Type B pancreatic cell (in vitro differentiated cells): ENCODE data around the gene TMEM181. TPM values are rescaled to one million over a fixed set of nuclear protein-coding genes. Genes with fewer than 3 reads are reported as not detected.
"Not testable (repeated sequence)": the region's sequence is repeated elsewhere in the genome, so short reads cannot be mapped to it uniquely, and the experiment has no call there.

Experiments used
- DNase-seq: peaks from one replicate; pipeline ENCODE4 v3.0.0; 2021; ENCODE audit warnings: mixed read lengths; ENCODE audit not compliant: unreplicated experiment; ENCODE audit errors: extremely low spot score
- H3K27ac Mint-ChIP-seq: 2 replicates; pipeline ENCODE4 v1.8.0; 2021; ENCODE audit warnings: mild to moderate bottlenecking, mixed read lengths
- H3K27me3 Mint-ChIP-seq: 2 replicates; pipeline ENCODE4 v1.8.0; 2021; ENCODE audit warnings: mixed read lengths
- H3K36me3 Mint-ChIP-seq: 2 replicates; pipeline ENCODE4 v1.8.0; 2021; ENCODE audit warnings: mixed read lengths
- H3K4me1 Mint-ChIP-seq: one replicate; pipeline ENCODE4 v1.8.0; 2021; ENCODE audit warnings: mixed read lengths; ENCODE audit not compliant: unreplicated experiment
- H3K4me3 Mint-ChIP-seq: 2 replicates; pipeline ENCODE4 v1.8.0; 2021; ENCODE audit warnings: mild to moderate bottlenecking, mixed read lengths
- H3K9me3 Mint-ChIP-seq: 2 replicates; pipeline ENCODE4 v1.8.0; 2021; ENCODE audit warnings: mixed read lengths
- total RNA-seq: library from RNA; stranded (reverse); gene quantifications from 2 replicates; pipeline ENCODE4 v1.2.1, GENCODE V29; 2021; ENCODE audit warnings: low replicate concordance
- TF ChIP-seq, protein P1 (sequence below): fragments of 200-600 bp; sonication (generic); conservative IDR thresholded peaks from 2 replicates; pipeline ENCODE4 v1.5.0; 2021; ENCODE audit warnings: antibody characterized with exemption, mild to moderate bottlenecking

Gene TMEM181
- total RNA-seq, 1 donor from 2014 or later, result 26.3 TPM

GRCh38 chr6:158645064-158646022, 85.5 kb downstream of the TMEM181 start:
- TF ChIP-seq, protein P1, sequence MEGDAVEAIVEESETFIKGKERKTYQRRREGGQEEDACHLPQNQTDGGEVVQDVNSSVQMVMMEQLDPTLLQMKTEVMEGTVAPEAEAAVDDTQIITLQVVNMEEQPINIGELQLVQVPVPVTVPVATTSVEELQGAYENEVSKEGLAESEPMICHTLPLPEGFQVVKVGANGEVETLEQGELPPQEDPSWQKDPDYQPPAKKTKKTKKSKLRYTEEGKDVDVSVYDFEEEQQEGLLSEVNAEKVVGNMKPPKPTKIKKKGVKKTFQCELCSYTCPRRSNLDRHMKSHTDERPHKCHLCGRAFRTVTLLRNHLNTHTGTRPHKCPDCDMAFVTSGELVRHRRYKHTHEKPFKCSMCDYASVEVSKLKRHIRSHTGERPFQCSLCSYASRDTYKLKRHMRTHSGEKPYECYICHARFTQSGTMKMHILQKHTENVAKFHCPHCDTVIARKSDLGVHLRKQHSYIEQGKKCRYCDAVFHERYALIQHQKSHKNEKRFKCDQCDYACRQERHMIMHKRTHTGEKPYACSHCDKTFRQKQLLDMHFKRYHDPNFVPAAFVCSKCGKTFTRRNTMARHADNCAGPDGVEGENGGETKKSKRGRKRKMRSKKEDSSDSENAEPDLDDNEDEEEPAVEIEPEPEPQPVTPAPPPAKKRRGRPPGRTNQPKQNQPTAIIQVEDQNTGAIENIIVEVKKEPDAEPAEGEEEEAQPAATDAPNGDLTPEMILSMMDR, result no peak
- H3K27me3 Mint-ChIP-seq, result no peaks in the 10 kb centered on the region
- H3K4me3 Mint-ChIP-seq, result peak overlapping the region; percentile 96
- H3K9me3 Mint-ChIP-seq, result no peaks in the 10 kb centered on the region
- peak; percentile 22 for DNase-seq
- H3K36me3 Mint-ChIP-seq, result peaks cover 13% of the 10 kb centered on the region
- peaks cover 44% of the 10 kb centered on the region for H3K4me1 Mint-ChIP-seq
- H3K27ac Mint-ChIP-seq, result peak overlapping the region; percentile 98

DNA sequence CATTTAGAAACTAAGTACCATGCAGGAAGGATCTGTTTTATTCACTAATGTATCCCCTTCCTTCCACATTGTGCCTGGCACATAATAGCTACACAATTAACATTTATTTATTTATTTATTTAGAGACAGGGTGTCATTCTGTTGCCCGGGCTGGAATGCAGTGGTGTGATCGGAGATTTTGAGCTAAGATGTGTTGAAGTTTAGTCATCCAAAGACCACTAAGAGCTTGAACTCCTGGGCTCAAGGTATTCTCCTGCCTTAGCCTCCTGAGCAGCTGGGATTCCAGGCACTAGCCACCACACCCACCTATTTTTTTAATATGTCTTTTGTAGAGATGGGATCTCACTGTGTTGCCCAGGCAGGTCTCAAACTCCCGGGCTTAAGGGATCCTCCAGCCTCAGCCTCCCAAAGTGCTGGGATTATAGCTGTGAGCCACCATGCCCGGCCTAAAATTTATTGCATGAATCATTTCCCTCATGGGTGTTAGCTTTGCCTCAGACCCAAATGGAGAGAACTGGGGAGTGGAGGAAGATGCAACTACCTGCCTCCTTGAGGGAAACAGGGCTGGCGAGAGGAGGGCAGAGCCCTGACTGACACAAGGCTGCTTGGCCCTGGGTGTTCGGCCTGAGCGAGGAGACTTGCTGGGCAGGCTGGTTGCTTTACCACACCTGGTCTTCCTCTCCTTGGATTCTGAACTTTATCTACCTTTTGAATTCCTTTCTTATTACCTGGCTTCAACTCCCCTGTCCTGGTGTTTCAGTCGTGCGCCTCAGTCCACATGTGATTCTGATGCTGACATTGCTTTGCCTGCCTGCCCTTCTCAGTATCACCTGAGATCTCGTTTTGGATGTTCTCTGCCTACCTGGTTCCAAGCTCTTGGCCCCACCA, 86.4 kb downstream of the TMEM181 start:
- Mint-ChIP-seq H3K36me3 (peaks cover 8% of the 10 kb centered on the region), H3K27ac (peak overlapping the region; percentile 98), H3K9me3 (no peaks in the 10 kb centered on the region), H3K4me3 (peak overlapping the region; percentile 96), H3K27me3 (no peaks in the 10 kb centered on the region), H3K4me1 (peaks cover 35% of the 10 kb centered on the region)
- peak; percentile 56 for DNase-seq
- TF ChIP-seq, protein P1, result no peak

- TF ChIP-seq, protein P1, result no peak
- DNase-seq, result peak; percentile 4
Measured at GRCh38 chr6:158647501-158647900, 87.6 kb downstream of the TMEM181 start.

DNA sequence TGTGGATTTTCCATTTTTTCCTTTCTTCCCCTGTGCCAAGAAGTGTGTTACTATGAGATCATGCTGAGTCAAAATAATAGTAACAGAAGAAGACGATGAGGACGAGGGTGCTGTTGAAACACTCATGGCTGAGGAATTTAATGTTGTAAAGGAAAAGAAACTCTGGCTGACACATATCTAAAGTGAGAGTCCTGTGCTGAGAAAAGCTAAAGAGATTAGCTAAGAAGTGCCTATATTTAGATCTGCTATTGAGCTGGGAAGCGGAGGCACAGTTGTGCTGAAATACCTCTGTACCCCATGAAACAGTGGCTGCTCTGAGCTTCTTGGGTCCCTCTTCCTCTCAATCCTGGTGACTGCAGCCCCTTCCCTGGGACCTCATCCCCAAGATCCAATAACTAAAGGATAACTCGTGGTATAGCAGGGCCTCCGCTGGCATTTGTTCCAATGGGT, 88.8 kb downstream of the TMEM181 start:
- no peaks in the 10 kb centered on the region for H3K9me3 Mint-ChIP-seq
- no peaks in the 10 kb centered on the region for H3K36me3 Mint-ChIP-seq
- H3K27me3 Mint-ChIP-seq, result no peaks in the 10 kb centered on the region
- DNase-seq, result peak; percentile 24
- no peak overlapping the region for H3K27ac Mint-ChIP-seq
- TF ChIP-seq, protein P1, result no peak
- peaks cover 19% of the 10 kb centered on the region for H3K4me1 Mint-ChIP-seq
- no peak overlapping the region for H3K4me3 Mint-ChIP-seq

More at GRCh38 chr6:158647501-158647900, 87.6 kb downstream of the TMEM181 start:
- peaks cover 26% of the 10 kb centered on the region for H3K4me1 Mint-ChIP-seq
- no peak overlapping the region for H3K4me3 Mint-ChIP-seq
- H3K9me3 Mint-ChIP-seq, result no peaks in the 10 kb centered on the region
- no peaks in the 10 kb centered on the region for H3K27me3 Mint-ChIP-seq
- H3K36me3 Mint-ChIP-seq, result peaks cover 3% of the 10 kb centered on the region
- no peak overlapping the region for H3K27ac Mint-ChIP-seq

GRCh38 chr6:158649289-158650143, 89.6 kb downstream of the TMEM181 start, which contains the start of gene SYTL3:
SYTL3 (plus strand) TSS chr6:158650054; CDS start chr6:158663269, 13,215 bp downstream.
- peak; percentile 36 for DNase-seq
- Mint-ChIP-seq H3K27ac (no peak within 1 kb of the TSS), H3K27me3 (no peaks in the 10 kb centered on the region), H3K4me1 (peaks cover 25% of the 10 kb centered on the region), H3K4me3 (no peak within 1 kb of the TSS), H3K9me3 (no peaks in the 10 kb centered on the region), H3K36me3 (no peaks in the 10 kb centered on the region)
- TF ChIP-seq, protein P1, result no peak

GRCh38 chr6:158651981-158652737, 92.3 kb downstream of the TMEM181 start:
- not testable (repeated sequence) for H3K9me3 Mint-ChIP-seq, H3K4me3 Mint-ChIP-seq, H3K27me3 Mint-ChIP-seq, H3K36me3 Mint-ChIP-seq, H3K27ac Mint-ChIP-seq
- peak; percentile 4 for DNase-seq
- H3K4me1 Mint-ChIP-seq, result peaks cover 15% of the 10 kb centered on the region
